OCI-LY7 (cell line): Measurements from ENCODE around the gene KLHL3.

ENCODE experiments used
- CTCF ChIP-seq: fragments of 200-600 bp; sonication (generic); conservative IDR thresholded peaks from 2 replicates; pipeline ENCODE4 v1.5.1; 2014; ENCODE audit warnings: mild to moderate bottlenecking, antibody characterized with exemption, low read length, moderate library complexity, mixed read lengths
- EZH2phosphoT487 ChIP-seq: fragments of 200-600 bp; sonication (generic); IDR thresholded peaks from 2 replicates; pipeline ENCODE4 v1.6.1; 2018; ENCODE audit warnings: low read depth, borderline replicate concordance, mild to moderate bottlenecking, mixed run types, antibody characterized with exemption, low read length, moderate library complexity, mixed read lengths

GRCh38 chr5:137752905-137753690, 17.2 kb upstream of the KLHL3 start:
- TF ChIP-seq CTCF: no peak
- TF ChIP-seq EZH2phosphoT487: no peak
